EL (cell line): ENCODE data around the gene SAT2.

Source experiments
- DNase-seq: peaks from one replicate; pipeline ENCODE4 v3.0.0-alpha.2; 2016

Gene SAT2

DNA sequence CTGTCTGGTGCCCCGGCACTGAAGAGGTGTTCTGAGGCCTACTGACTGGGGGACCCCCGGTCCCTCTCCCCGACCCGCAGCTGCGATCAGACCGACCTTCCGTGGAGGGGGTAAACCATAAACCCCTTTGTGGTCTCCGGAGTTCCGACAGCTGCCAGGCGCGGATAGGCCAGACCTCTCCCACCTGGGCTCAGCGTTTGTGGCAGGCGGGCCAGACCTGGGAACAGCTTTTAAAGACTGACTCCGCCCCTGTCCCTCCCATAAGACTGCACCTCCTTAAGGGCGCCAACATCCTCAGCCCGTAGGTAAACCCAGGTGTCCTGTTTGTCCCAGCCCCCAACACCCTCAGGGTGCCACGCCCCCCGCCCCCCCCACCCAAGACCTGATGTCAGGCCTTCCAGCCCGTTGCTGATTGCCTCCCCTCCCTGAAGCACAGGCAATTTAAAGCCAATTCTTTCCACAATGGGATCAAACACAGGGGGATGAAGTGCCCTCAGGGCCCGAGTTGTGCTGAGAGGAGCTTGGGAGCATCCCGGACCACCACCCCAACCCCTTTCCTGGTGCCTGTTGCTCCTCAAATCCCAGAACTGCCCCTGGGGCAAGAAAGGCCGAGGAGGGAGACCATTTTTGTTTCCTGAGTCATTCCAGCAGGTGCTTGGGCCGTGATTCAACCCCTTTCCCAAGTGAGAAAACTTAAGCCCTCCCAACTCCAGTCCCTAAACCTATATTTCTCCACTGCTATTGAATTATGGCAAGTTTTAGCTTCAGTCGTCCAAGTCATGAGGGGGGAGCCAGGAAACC lies 37.5 kb downstream of the SAT2 start, which contains the start of gene SOX15:
Gene SOX15, minus strand, starts transcription at position 204 of the 801 bp plus-strand sequence. CDS start 418 bp downstream, outside the sequence.
- DNase-seq, result peak; percentile 90

DNA sequence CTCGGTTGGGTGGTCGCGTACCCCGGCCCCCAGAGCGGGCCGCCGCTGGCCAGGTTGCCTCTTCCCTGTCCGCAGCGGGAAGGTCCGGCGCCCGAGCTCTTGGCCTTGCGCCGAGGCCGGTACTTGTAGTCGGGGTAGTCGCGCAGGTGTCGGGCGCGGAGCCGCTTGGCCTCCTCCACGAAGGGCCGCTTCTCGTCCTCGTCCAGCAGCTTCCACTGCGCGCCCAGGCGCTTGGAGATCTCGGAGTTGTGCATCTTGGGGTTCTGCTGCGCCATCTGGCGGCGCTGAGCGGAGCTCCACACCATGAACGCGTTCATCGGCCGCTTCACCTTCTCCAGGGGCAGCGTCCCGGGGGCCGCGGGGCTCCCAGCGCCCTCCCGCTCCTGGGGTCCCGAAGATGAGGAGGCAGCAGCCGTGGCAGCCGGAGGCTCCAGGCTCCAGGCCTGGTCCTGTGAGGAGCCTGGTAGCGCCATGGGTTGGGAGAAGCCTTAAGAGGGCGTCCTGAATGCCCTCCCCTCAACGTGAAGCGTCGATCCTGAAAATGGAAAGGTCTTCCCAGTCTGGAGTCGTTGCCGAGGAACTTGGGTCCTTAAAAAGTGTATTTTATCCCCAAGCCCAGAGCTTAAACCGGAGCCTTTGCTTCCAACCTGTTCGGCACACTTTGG lies 38.3 kb downstream of the SAT2 start:
- peak; percentile 89 for DNase-seq

DNA sequence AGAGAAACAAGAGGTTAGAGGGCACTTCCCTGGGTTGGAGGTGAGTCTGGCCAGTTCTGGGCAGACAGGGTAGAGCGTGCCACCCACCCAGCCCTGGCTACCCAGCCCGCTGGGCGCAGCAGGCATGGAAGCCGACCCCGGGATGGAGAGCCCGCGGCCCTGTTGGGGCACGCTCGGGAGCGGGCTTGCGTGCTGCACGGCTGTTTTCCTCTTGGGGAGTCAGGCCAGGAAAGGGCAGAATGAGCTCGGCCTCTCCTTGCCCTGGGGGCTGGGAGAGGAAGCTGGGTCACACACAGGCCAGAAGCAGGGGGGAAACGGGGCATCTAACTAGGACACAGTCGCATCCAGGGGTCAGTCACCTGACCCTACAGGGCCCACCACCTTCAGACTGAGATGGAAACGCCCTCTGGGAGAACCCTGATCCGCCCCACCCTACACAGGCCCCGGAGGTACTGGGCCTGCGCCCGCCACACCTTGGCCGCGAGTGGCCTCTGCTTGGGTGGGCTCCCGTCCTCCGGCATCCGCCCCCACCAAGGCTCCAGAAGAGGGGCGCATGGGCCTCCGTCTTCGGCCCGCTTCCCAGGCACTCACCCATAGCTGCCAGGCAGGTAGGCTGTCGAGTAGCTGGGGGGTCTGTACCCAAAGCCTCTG lies 38.9 kb downstream of the SAT2 start:
- DNase-seq, result no peak

DNA sequence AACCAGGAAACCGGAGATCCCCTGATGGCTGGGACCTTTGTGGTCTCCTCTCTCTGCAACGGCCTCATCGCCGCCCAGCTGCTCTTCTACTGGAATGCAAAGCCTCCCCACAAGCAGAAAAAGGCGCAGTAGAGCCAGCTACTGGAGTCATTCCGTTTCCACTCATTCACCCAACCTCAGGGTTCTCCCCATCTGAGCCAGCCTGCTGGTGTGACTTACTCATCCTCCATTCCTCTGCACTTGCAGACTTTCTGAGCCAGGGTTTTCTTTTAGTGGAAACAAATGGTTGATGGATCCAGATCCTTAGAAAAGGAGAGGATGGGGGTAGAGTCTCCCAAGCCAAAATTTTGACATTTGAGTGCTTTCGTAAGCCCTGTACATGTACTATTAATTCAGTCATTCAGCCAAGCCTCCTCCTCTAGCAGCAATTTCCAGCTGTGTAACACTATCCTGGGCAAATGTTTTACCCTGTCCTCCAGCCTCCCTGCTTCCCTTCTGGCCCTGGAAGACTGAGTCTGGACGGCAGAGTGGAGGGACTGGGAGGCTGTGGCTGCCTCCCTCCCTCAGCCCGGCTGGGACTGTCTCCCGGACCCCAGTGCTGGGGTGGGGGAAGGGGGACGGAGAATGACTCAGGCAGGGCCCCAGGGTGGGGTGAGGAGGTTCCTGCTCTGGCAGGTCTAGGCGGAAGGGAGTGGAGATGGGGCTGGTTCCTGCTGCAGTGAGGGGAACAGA lies 40.0 kb downstream of the SAT2 start:
- peak; percentile 96 for DNase-seq

- DNase-seq, result peak; percentile 43
These were observed 40.8 kb downstream of the SAT2 start for GRCh38 chr17:7586673-7587419.

- DNase-seq, result peak; percentile 99
These were observed 44.1 kb downstream of the SAT2 start, which contains the start of gene MPDU1 for GRCh38 chr17:7583253-7584109. TSS of gene MPDU1 (plus strand) at chr17:7583852. CDS start at chr17:7583863, 11 bp downstream.

GRCh38 chr17:7582396-7583252 lies 45.0 kb downstream of the SAT2 start:
- no peak for DNase-seq

DNA sequence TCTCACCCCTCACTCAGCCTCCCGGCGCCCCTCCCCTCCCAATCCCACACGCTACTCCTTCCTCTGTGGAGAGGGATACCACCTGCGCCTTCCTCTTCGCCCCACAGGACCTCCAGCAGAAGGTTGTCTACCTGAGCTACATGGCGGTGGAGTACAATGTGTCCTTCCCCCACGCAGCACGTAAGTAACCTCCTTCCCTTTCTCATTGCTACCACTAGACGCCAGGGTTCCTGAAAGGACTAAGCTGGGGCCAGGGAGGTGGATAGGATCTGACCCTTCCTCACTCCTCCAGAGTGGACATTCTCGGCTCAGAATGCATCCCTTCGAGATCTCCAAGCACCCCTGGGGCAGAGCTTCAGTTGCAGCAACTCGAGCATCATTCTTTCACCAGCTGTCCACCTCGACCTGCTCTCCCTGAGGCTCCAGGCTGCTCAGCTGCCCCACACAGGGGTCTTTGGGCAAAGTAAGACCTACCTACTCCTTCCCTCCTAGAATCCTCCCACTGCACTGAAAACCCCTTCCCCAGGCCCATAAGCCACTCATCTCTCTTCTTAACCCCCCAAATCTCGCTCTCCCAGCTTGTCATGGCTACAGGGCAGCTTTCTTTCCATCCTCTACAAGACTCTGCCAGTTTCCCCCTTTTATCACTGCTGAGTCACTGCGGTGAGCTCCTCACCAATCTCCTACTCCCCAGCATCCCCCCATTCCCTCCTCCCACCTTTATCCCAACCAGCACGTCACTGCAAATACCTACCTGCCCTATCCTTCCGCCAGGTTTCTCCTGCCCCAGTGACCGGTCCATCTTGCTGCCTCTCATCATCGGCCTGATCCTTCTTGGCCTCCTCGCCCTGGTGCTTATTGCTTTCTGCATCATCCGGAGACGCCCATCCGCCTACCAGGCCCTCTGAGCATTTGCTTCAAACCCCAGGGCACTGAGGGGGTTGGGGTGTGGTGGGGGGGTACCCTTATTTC lies 46.7 kb downstream of the SAT2 start:
- DNase-seq, result no peak

DNA sequence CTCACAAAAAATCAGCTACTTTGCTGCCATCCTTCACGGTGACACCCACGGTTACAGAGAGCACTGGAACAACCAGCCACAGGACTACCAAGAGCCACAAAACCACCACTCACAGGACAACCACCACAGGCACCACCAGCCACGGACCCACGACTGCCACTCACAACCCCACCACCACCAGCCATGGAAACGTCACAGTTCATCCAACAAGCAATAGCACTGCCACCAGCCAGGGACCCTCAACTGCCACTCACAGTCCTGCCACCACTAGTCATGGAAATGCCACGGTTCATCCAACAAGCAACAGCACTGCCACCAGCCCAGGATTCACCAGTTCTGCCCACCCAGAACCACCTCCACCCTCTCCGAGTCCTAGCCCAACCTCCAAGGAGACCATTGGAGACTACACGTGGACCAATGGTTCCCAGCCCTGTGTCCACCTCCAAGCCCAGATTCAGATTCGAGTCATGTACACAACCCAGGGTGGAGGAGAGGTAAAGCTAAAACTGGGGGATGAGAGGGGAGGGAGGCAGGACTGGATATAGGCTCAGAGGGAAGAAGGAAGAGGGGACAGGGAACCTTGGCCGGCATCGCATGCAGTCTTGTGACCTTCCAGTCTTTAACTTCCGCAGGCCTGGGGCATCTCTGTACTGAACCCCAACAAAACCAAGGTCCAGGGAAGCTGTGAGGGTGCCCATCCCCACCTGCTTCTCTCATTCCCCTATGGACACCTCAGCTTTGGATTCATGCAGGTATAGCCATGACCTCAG lies 47.6 kb downstream of the SAT2 start:
- no peak for DNase-seq

GRCh38 chr17:7579001-7579833 lies 48.4 kb downstream of the SAT2 start, which contains the start of gene CD68:
TSS of gene CD68 (plus strand) at chr17:7579638. CDS start at chr17:7579678, 40 bp downstream.
- DNase-seq, result peak; percentile 96

DNA sequence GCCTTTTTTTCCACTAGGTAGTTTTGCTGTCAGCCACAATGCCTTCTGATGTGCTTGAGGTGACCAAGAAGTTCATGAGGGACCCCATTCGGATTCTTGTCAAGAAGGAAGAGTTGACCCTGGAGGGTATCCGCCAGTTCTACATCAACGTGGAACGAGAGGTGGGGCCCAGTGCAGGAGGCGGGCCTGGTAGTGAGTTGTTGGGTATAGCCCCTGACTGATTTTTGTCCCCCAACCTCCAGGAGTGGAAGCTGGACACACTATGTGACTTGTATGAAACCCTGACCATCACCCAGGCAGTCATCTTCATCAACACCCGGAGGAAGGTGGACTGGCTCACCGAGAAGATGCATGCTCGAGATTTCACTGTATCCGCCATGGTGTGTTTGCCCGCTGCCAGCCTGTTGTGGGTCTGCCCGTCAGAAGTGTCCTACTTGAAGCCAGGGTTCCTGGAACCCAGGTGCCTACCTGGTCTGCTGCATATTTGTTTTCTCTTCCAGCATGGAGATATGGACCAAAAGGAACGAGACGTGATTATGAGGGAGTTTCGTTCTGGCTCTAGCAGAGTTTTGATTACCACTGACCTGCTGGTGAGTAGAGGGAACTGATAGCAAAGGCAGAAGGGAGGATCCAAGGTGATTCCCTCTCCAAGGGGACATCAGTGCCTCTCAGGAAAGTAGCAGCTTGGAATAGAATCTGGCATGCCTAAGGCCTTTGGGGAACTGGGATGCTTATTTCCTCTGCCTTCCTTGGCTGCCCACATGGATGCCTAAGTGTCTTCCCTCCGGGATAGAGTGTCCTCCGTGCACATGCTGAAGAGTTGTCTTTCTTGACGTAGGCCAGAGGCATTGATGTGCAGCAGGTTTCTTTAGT lies 50.1 kb downstream of the SAT2 start:
- DNase-seq, result no peak

GRCh38 chr17:7576432-7576937 lies 51.1 kb downstream of the SAT2 start:
- no peak for DNase-seq
